C4-2B (cell line): ENCODE results near the gene TEX19.
"Not testable (repeated sequence)": the region's sequence is repeated elsewhere in the genome, so short reads cannot be mapped to it uniquely, and the experiment has no call there.

Experiments used
- H3K27ac ChIP-seq: fragments of 450-650 bp; 2 replicates; pipeline ENCODE4 v1.5.1; 2017
- CTCF ChIP-seq: fragments of 450-650 bp; conservative IDR thresholded peaks from 2 replicates; pipeline ENCODE4 v1.5.1; 2017; ENCODE audit warnings: mild to moderate bottlenecking
- ZFX ChIP-seq: fragments of 450-650 bp; IDR thresholded peaks from 2 replicates; pipeline ENCODE4 v1.6.1; 2017

TEX19 gene

GRCh38 chr17:82345151-82345976, 13.7 kb upstream of the TEX19 start:
- H3K27ac ChIP-seq = no peak overlapping the region
- TF ChIP-seq CTCF = no peak
- no peak for TF ChIP-seq ZFX

- TF ChIP-seq CTCF = no peak
- no peak for TF ChIP-seq ZFX
- H3K27ac ChIP-seq = no peak overlapping the region
These were observed 12.4 kb upstream of the TEX19 start for GRCh38 chr17:82346342-82347300.

GRCh38 chr17:82347994-82348393, 11.1 kb upstream of the TEX19 start:
- H3K27ac ChIP-seq = not testable (repeated sequence)

GRCh38 chr17:82348434-82348833, 10.6 kb upstream of the TEX19 start:
- no peak for TF ChIP-seq ZFX
- no peak for TF ChIP-seq CTCF
- no peak overlapping the region for H3K27ac ChIP-seq

- H3K27ac ChIP-seq = no peak overlapping the region
- TF ChIP-seq ZFX = no peak
- no peak for TF ChIP-seq CTCF
These were observed 10.2 kb upstream of the TEX19 start for GRCh38 chr17:82348866-82349265.

GRCh38 chr17:82349287-82349701, 9.8 kb upstream of the TEX19 start:
- no peak overlapping the region for H3K27ac ChIP-seq
- TF ChIP-seq ZFX = no peak
- TF ChIP-seq CTCF = no peak

- H3K27ac ChIP-seq = no peak overlapping the region
- TF ChIP-seq ZFX = no peak
- TF ChIP-seq CTCF = no peak
These were observed 8.6 kb upstream of the TEX19 start for GRCh38 chr17:82350182-82351030.
